ENCODE results near the gene UBN1. TPM values are rescaled to one million over a fixed set of nuclear protein-coding genes. Genes with fewer than 3 reads are reported as not detected.

The UBN1 gene
- total RNA-seq, 1 donor from 2014 or later, result 33.2 TPM

DNA sequence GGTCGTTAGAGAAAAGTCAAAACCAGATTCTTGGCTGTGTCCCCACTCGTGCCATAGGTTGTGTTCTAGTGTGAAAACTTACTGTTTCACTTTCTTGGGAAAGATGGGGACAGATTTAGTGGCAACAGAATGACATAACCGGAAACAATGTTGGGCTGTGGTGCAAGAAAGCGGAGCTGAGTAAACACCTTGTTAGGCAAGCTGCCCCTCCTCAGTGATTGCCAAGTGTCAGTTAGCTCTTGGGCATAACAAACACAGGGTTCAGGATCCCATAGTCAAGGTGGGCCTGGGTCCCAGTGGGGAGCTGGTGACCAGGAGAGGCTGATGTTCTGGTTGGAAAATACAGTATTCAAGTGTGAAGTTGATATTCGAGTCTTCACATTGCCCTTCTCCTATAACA, 15.4 kb downstream of the UBN1 start:
- no peak for DNase-seq (ENCODE audit: low spot score)

DNA sequence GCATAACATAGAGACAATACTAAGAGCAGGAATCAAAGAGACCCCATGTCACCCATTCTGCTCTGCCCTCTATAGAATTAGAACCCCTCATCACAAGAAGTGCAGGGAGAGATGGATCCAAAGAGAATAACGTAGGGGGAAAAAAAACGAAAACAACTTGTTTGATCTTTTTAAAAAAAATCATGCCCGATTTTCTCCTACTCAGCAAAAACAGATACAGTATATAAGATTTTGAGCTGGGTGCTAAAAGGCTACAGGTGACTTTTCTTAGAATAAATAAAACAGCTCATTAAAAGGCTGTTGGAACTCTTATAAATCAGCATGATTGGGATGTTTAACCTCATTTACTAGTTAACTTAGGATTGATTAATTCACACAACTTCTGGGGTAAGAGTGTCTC, 17.4 kb downstream of the UBN1 start:
- DNase-seq (ENCODE audit: low spot score), result no peak

DNA sequence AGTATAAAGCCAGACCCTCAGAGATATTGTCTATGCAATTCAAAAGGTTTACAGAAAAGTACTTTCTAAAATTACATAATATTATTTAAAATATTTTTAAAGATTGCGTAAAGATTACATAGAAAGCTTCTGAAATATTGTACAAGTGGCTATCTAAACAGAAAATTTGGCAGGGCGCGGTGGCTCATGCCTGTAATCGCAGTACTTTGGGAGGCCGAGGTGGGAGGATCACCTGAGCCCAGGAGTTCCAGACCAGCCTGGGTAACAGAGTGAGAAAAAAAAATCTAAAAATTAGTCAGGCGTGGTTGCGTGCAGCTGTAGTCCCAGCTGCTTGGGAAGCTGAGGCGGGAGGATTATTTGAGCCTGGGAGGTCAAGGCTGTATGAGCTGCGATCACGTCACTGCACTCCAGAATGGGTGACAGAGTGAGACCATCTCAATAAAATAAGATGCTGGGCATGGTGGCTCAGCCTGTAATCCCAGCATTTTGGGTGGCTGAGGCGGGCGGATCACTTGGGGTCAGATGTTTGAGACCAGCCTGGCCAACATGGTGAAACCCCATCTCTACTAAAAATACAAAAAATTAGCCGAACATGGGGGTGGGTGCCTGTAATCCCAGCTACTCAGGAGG, 18.1 kb downstream of the UBN1 start:
- no peak for DNase-seq (ENCODE audit: low spot score)

DNA sequence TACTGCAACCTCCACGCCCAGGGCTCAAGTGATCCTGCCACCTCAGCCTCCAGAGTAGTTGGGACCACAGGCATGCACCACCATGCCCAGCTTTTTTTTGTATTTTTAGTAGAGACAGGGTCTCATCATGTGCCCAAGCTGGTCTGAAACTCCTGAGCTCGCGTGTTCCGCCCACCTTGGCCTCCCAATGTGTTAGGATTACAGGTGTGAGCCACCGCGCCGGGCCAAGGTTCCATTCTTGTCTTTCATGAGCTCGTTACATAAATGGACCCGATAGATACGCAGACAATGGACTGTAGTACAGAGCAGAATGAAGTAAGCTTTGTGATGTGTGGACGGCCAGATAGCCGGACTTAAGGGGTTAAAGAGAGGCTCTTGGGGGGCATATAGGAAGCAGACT, 19.3 kb downstream of the UBN1 start:
- DNase-seq (ENCODE audit: low spot score), result no peak

DNA sequence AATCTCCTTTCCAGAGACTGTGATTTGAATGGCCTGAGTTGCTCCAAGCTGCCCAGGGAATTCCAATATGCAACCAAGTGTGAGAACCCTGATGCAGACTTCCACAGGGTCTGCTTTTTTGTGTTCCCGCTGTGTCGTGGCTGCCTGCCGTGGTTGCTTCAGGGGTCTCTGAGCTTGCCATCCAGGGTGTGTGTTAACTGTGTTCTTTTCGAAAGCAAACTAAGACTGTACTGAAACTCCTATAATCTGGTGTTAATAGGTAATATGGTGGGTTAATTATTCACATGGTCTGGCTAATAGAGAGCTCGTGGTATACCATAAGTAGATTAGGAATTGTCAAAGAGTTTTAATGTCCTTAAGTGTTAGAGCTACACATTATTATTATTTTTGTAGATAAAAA, 20.7 kb downstream of the UBN1 start:
- DNase-seq (ENCODE audit: low spot score), result no peak

DNA sequence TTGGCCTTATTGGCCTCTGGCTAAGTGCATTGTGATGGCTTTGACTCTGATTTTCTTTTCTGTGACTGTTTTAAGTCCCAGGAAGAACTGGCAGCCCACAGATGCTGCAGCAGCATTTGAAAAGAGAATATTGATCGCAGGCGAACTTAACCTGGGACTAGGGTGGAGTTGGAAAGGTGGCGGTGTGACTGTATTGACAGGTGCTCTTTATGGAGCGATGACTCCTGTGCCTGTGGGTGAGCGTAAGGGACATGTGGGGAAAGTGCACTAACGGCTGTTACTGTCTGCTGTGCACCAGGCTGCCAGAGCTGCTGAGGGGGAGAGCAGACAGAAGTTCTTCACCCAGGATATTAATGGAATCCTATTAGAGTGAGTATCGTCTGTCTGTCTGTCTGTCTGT, 21.3 kb downstream of the UBN1 start:
- DNase-seq (ENCODE audit: low spot score), result no peak

DNA sequence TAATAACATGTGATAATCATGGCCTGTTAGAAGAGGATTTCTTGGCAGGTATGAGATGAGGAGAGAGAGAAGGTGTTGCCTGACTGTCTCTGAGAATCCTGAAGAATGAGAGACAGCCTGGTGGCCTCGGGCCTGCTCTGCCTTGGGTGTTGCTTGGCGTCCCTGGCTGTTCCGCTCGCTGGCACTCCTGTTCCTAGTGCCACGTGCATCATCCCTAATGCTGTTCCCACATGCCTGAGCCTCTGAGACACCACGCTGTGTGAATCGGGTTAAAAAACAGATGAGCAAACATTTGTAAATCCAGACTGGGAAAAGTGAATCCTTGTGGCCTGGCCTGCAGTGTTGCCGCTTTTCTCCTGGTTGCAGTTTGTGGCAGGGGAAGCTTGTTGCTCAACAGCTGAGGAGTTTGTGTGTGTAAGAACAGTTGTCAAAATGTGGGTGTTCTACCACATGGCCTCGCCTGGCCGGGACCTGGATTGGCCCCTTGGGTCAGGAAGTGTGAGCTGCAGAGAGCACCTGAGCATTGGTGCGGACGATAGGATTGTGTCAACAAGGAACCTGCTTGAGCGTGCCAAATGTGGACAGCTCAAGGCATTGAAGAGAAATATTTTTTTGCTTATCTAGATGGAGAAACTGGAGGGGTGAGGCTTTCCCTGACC, 22.0 kb downstream of the UBN1 start:
- DNase-seq (ENCODE audit: low spot score), result no peak

DNA sequence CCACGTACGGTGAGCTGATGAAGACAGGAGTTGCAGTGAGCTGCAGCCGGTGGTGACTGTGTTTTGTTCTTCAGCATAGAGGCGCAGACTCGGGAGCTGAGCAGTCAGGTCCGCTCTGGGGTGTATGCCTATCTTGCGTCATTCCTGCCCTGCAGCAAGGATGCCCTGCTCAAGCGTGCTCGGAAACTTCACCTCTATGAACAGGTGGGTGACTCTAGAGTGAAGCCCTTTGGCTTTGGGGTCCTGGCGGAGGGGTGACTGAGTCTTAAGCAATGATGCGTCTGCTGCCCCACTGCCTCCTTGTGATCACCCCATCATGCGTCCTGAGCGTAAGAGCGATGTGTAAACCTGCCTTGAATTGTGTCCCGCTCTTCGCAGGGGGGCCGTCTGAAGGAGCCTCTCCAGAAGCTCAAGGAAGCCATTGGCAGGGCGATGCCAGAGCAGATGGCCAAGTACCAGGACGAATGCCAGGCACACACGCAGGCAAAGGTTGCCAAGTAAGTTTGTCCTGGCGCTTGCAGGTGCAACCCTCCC, 22.9 kb downstream of the UBN1 start:
- no peak for DNase-seq (ENCODE audit: low spot score)

DNA sequence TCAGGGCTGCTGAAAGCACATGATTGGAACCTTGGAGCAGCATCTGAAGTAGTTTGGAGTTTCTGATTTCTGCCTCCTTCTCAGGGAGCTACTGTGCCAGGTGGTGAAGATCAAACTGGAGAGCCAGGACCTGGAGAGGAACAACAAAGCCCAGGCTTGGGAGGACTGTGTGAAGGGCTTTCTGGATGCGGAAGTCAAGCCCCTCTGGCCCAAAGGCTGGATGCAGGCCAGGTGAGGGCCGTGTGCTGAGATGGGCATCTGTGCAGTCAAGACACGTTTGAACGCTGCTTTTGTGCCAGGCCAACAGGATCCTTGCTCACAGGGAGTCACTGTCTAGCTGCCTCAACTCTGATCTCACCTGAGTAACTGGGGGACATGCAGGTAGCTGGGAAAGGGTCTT, 23.8 kb downstream of the UBN1 start:
- DNase-seq (ENCODE audit: low spot score), result no peak

DNA sequence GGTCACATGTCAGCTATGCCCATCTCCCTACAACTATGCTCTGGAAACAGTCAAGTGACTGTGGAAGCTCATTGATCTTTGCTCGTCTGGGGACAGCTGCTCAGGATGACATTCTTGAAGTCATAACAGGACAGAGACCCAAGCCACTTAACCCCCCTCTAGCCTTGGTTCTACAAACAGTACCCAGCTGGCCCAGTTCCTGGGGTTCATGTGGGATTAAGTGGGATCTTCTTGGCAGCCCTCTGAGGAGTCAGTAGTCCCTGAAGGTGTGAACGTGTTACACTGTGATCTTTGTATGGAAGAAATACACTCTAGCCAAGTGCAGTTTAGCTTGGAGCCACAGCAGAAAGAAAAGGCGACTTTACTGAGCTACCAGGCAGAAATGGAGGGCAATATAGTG, 25.8 kb downstream of the UBN1 start:
- DNase-seq (ENCODE audit: low spot score), result no peak

DNA sequence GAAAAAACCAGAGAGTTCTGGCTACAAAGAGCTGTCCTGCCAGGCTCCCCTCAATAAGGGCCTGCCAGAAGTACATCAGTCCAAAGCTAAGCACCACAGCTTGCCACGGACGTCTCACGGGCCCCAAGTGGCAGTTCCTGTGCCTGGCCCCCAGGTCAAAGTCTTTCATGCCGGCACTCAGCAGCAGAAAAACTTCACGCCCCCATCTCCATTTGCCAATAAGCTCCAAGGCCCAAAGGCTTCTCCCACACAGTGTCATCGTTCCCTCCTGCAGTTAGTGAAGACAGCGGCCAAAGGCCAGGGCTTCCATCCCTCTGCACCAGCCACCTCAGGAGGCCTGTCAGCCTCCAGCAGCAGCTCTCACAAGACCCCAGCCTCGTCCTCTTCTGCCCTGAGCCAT, 27.4 kb downstream of the UBN1 start:
- no peak for DNase-seq (ENCODE audit: low spot score)

DNA sequence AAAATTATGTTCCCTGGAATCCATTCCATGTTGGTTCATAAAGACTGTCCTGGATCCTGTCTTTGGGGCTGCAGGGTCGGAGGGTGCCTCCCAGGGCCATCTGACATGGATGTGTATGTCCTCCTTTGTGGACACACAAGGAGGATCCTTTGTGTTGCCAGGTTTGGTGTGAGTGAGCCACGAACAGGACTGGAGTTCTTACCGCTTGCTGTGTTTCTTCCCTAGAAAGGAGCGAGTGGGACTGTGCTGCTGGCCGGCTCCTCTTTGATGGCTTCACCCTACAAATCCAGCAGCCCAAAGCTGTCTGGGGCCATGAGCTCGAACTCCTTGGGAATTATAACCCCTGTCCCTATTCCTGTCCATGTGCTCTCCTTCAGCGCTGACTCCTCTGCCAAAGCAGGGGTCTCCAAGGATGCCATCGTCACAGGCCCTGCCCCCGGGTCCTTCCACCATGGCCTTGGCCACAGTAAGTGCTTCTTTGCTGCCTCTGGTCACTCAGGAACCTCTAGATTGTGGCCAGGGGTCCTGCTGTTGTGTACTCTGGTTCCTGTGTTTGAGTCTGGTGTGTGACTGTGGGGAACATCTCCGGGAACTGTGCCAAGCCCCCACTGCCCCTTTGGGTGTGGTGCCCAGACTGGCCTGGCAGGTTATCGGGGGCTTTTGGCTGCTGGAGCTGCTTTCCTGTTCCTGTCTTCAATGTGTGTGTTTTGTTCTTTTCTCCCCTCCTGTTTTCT, 29.5 kb downstream of the UBN1 start:
- no peak for DNase-seq (ENCODE audit: low spot score)

DNA sequence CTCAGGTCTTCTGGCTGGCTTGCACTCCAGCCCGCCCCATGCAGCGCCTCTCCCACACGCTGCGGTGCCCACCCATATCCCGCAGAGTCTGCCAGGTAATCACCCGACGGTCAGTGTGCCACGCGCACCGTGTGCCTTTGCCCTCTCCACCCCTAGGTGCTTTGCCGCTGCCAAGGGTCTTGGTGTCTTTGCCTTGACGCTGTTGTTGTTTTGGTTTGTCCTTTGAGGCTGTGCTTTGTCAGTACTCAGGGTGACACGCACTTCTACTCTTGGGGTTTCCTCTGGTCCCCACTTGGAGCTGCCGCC, 30.1 kb downstream of the UBN1 start:
- no peak for DNase-seq (ENCODE audit: low spot score)

DNA sequence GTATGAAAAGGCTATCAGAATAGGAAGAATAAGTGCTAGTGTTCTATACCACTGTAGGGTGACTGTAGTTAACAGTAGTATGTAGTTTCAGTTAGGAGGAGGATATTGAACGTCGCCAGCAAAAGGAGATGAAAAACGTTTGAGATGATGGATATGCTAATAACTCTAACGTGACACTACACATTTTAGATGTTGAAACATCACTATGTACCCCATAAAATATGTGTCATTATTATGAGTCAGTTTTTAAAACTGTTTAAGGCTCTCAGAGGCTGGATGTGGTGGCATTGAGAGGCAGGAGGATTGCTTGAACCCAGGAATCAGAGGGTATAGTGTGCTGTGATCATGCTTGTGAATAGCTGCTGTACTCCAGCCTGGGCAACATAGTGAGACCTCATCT, 31.8 kb downstream of the UBN1 start:
- no peak for DNase-seq (ENCODE audit: low spot score)

DNA sequence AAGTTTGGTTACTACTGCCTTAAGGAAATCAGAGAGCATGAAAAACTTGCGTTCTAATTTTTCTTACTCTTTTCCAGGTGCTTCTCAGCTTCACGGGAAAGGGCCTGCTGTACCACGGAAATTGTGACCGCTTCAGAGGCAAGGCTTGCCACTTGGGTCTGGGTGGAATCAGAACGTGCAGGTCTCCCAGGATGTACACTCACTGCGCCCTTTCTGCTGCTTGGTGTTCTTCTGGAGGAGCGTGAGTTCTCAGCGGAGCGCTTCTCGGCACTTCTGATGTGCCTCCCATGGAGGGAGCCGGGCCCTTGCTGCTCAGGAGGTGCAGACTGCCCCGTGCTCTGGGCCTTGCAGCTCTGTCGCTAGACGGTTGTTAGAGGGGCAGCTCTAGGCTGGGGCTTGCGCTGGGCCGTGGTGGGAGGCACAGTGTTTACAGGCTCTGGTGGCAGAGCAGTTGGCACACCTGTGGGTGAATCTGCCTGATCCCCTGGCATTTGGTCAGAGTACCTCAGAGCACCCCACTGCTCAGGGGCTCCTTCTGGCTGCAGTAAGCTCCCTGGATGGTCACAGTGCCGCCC, 32.8 kb downstream of the UBN1 start:
- no peak for DNase-seq (ENCODE audit: low spot score)

DNA sequence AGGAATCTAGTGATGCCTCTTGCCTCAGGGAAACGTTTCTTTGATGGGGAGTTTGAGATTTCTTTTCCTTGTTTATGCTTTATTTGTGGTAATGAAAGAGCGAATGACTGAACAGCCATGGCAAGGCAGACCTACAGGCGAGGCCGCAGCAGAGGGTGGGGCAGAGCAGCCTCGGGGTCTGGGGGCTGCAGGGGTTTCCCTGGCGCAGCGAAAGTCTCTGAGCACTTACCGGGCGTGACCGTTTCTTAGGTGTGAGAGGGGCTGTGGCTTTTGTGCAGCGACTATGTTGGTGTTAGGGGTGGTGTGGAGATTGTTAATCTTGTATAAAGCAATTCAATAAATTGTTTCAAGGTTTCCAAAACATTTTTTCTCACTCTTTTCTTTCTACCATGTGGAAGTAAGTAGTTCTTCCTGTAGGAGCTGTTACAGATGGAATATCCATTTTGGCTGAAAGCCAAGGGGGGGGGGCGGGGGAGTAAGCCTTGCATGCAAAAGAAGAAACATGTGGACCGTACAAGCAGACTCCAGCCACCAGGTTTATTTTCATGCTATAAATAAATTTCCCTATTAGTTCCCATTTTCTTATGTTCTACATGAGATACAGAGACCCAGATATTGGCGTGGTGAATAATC, 34.8 kb downstream of the UBN1 start:
- DNase-seq (ENCODE audit: low spot score), result no peak

DNA sequence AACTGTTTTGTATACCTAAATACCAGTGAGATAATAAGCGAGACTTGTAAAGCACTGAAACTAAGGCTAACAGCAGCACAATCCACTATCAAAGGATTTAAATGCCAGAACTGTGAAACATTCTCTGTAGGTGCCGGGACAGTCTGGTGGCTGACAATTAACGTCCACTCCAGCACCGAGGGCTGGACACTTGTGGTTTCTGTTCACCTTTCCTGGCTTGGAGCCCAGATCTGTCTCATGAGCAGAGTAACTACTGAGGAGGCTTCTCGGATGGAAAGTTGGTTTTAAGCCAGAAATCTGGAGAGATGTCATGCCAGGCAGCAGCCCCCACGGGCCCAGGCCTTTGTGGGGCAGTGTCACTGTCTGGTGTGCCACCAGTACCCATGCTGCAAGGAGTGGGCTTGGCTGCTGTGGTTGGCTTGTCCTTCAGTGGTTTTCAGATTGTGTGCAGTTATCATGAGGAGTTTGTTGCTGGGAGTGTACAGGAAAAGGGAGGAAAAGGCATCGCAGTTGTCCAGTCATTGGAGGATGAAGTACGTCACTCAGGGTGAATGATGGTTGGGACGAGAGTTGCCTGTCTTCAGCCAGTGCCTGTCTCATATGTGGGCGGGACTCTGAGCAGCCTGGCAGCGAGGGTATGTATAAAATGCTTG, 35.5 kb downstream of the UBN1 start:
- no peak for DNase-seq (ENCODE audit: low spot score)

DNA sequence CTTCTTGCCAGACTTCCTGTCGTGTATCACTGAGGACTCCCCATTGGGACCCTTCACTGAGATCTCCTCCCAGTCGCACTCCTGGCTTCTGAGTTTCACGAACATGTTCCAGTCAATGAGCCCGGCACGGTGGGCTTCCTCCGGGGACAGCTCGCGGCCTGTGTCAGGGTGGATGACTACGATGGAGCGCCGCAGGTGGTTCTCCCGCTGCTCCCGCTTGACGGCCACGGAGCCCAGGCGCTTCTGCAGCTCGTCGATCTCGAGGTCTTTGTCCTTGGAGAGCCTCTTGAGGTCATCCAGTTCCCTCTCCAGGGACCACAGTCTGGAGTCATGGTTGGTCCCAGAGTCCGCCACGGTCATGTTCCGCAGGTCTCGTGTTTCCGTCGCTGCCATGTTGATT, 36.2 kb downstream of the UBN1 start:
- DNase-seq (ENCODE audit: low spot score), result no peak

DNA sequence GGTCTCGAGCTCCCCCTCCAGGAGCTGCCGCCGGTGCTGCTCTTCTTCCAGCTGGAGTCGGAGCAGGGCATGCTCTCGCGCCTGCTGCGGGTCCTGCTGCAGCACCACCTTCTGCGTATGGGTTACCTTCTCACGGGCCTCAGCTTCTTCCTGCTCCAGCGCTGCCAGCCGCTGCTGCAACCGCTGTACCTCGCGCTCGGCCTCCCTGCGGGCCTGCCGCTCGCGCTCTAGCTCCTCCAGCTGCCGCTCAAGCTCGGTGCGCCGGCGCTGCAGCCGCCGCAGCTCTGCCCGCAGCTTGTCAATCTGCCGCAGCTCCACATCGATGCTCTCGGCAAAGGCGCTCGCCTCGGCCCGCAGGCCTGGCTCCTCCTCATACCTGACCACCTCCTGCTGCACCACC, 36.9 kb downstream of the UBN1 start:
- no peak for DNase-seq (ENCODE audit: low spot score)

DNA sequence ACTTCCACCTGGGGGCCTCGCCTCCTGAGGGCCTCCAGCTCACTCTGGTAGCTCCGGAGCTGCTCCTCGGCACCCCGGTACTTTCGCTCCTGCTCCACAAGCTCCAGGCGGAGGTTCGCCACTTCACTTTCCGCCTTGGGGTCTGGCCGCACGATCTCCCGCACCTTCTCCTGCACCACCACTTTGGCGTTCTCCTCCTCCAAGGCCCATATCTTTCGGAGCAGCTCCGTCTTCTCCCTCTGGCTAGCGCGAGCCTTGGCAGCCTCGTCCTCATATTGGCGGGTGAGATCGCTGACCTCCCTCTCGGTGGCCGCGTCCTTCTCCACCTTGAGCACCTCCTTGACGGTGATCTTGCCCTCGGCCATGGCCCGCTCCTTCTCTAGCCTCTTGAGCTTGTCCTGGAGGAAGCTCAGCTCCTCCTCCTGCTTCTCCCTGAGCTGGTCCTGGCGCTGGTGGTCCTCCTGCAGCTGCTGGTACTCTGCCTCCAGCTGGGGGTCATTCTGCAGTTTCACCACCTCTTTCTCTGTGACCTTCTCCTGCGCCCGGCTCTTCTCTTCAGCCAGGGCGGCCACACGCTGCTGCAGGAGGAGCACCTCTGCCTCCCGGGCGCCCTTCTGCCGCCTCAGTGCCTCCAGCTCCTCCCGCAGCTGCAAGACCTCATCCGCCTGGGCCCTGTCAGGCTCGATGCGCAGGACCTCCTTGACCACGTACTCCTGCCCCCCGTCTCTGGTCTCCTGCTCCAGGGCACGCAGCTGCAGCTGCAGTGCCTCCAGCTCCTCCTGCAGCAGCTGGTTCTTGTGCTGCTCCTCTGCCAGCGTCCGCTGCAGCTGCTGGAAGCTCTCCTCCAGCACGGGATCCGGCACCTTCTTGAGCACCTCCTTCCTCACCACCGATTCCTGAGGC, 37.9 kb downstream of the UBN1 start:
- DNase-seq (ENCODE audit: low spot score), result no peak

DNA sequence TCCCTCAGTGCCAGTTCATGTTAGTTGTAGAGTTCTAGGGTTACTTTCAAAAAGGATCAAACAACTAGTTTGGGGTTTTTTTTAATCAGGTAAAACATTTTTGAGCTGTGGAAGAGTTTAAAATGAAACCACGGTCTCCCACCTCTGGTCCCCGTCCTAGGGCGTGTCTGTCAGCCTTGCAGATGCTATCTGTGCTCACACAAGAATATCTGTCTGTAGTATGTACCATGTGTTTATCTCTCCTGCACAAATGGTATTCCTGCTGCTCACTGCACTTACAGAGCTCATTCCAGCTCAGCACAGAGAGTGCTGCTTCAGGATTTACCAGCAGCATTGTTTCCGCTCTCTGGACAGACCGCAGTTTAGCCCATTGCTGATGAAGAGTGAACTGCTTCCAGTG, 38.9 kb downstream of the UBN1 start:
- no peak for DNase-seq (ENCODE audit: low spot score)

Measured in ureter (tissue), 1 donor.